ENCODE results near the gene GABRD.
"Not testable (repeated sequence)": the region's sequence is repeated elsewhere in the genome, so short reads cannot be mapped to it uniquely, and the experiment has no call there.

The GABRD gene

GRCh38 chr1:2019172-2019543, at the start of gene GABRD:
Gene GABRD, plus strand, starts transcription at chr1:2019345. Its CDS starts 79 bp downstream, at chr1:2019424.
- DNase-seq (ENCODE audit: low read depth), result no peak

DNA sequence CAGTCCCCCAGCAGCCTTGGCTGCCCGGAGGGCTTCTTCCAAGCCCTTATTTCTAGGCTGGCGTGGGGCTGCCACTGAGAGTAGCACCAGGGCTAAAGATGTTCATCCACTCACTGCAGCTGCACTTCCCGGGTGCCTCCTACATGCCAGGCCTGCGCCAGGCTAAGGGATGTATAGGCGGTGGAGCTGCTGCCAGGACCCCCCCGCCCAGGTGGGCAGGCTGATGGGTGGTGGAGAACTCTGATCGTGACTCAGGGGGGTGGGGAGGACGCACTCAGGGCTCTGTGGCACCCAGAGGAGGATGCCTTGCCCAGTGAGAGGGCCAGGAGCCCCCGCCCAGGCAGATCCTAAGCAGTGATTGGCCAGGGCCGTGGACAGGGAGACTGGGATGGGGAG, 49.6 kb upstream of the GABRD start:
- DNase-seq (ENCODE audit: low read depth), result no peak

DNA sequence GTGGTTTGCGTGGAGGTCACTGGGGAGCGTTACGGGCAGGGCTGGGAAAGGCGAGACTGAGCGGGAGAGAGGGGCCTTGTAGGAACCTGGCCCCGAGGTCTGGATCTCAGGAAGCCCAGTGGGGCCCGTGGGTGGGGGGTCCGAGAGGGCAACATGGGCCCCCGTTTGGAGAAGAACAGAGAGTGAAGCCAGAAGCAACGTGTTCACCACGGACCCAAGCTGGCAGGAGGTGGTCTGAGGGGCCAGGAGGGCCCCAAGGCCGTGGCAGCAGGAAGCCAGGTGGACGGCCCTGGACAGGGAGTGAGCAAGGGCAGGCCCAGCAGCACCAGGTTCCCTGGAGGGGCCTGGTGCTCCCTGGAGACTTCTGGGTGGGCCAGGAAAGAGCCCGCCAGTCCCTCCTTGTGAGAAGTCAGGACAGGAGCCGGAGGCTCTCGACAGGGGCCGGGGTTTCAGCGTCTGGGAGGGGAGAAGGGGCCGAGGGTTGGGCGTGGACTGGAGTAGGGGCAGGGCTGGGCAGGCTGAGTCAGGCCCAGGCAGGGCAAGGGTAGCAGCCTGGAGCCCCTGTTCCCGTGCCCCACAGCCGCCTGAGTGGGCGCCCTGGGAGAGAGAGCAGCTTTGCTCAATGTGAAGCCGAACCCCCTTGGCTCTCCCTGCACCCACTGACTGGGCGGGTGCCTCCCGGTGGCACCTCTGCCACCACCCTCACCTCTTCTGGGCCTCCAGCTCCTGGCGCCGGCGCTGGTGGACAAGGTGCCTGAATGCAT, 49.0 kb upstream of the GABRD start:
- DNase-seq (ENCODE audit: low read depth), result no peak

DNA sequence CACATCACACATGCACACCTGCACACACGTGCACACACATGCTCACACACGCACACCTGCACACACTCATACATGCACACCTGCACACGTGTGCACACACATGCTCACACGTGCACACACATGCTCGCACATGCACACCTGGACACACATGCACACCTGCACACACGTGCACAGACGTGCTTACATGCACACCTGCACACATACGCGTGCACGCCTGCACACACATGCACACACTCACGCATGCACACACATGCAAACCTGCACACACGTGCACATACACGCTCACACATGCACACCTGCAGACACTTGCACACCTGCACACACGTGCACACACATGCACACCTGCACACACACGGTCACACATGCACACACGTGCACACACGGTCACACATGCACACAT, 48.1 kb upstream of the GABRD start:
- DNase-seq (ENCODE audit: low read depth), result no peak

DNA sequence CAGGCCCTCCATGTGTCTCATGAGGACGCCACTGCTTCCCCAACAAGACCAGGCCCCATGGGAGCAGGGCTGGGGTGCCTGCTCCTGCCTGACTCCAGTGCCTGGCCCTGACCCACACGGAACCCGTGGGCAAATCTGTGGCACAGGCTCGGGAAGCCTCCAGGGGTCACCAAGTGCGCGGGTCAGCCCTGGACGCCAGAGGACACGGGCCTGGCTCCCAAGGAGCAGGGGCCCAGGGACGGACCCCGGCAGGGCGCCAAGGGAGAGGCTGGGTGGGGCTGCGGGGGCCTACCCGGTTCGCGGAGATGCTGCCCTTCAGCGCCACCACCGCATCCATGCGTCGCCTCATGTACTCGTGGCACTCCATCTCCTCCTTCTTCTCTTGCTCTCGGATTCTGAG, 47.5 kb upstream of the GABRD start:
- DNase-seq (ENCODE audit: low read depth), result no peak

DNA sequence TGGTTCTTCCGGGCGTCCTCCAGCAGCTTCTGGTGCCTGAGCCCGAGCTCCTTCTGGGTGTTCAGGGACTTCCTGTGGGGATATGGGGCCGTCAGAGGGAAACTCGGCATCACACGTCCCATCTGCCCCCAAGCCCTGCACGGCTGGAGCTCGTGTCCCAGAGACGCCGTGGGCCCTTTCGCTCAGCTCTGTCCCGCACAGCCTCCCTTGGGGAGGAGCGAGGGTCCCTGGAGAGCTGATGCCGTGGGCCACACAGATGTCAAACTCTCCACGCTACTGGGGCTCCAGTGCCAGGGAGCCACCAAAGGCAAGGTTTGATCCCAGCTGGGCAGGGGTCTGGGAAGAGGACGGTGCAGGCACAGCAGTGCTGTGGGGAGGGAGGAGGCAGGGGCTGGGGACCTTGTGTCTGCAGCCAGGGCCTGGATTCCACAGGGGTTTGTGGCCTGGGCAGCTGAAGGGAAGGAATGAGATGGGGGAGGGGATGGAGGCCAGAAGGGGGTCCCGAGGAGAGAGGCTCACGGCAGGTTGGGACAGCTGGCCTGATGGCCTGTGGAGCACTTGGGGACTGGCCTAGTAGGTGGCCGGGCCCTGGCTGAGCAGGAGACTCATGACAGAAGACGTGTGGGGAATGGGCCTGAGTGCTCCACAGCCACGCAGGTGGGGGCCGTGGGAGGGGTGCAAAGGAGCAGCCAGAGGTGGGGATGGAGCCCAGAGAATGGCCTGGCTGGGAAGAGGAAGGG, 46.0 kb upstream of the GABRD start:
- no peak for DNase-seq (ENCODE audit: low read depth)

- no peak for DNase-seq (ENCODE audit: low read depth)
Measured at GRCh38 chr1:1973716-1974642, 45.2 kb upstream of the GABRD start.

DNA sequence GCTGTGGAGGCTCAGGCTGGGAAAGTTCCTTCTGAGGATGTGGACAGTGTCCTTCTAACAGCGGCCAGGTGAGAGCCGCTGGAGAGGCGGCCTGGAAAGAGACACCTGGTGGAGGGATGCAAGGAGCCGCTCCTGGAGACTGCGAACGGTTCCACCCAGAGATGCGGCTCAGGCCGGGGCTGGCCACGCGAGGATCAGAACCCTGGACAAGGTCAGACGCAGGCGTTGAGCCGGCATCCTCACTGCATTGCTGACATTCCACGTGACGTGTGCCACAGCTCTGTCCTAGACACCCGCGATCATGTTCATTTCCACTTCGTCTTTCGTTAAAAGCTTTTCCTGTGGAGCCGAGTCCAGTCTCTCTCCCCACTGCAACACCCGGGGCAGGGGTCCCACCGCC, 44.3 kb upstream of the GABRD start:
- no peak for DNase-seq (ENCODE audit: low read depth)

GRCh38 chr1:1975535-1975934, 43.6 kb upstream of the GABRD start:
- no peak for DNase-seq (ENCODE audit: low read depth)

DNA sequence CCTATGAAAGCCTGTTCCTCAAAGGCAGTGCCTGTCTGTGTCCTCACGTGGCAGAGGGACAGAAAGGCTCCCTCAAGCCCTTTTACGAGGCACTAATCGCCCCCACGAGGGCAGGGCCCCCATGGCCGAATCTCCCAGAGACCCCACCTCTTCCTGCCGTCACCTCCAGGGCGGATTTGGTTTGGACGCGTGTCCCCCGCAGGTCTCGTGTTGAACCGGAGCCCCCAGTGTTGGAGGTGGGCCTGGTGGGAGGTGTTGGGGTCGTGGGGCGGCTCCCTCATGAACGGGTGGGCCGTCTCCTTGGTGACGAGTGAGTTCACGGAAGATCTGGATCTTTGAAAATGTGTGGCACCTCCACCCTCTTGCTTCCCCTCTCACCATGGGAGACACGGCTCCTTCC, 43.1 kb upstream of the GABRD start:
- no peak for DNase-seq (ENCODE audit: low read depth)

GRCh38 chr1:1978108-1978507, 41.0 kb upstream of the GABRD start:
- DNase-seq (ENCODE audit: low read depth), result no peak

- DNase-seq (ENCODE audit: low read depth), result not testable (repeated sequence)
Measured at GRCh38 chr1:1978690-1979481, 40.3 kb upstream of the GABRD start.

DNA sequence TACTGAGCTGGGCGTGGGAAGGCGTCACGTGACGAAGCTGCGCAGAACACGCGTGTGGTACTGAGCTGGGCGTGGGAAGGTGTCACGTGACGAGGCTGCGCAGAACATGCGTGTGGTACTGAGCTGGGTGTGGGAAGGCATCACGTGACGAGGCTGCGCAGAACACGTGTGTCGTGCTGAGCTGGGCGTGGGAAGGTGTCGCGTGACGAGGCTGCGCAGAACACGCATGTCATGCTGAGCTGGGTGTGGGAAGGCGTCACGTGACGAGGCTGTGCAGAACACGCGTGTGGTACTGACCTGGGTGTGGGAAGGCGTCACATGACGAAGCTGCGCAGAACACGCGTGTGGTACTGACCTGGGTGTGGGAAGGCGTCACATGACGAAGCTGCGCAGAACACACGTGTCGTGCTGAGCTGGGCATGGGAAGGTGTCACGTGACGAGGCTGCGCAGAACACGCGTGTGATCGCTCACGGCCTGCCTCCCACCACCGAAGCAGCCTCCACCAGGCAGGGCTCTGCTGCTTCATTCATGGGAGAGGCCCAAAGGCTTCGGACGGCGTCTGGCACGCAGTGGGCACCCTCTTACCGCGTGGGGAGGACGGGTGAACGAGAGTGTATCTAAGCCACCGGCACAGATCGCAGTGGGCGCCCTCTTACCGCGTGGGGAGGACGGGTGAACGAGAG, 39.5 kb upstream of the GABRD start:
- no peak for DNase-seq (ENCODE audit: low read depth)

DNA sequence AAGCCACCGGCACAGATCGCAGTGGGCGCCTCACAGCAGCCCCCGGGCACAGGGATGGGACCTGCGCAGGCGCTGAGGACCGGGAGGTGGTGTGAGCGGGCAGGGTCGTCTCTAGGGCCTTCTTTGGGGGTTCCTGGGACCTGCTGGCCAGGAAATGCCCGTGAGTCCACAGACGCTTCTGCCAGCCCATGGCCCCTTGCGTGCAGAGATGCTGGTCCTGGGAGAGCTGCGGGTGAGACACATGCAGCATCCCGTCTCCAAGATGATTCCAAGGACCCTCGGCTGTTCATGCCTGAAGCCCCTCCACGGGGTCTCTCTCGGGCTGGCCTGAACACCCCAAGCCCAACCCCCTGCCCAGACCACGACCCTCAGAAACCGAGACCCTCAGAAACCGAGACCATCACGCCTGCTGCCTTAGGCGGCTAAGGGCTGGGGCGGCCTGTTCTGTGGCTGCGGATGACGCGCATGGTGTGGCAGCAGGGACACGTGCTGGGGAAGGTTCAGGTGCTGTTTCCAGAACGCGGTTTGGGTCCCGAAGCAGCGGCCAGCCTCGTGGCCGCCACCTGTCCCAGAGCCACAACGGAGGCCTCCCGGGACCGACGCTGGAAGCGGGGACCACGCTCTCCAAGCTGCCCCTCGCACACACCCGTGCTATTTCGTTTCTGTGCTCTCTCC, 38.5 kb upstream of the GABRD start:
- no peak for DNase-seq (ENCODE audit: low read depth)

GRCh38 chr1:1981142-1981500, 38.0 kb upstream of the GABRD start:
- no peak for DNase-seq (ENCODE audit: low read depth)

DNA sequence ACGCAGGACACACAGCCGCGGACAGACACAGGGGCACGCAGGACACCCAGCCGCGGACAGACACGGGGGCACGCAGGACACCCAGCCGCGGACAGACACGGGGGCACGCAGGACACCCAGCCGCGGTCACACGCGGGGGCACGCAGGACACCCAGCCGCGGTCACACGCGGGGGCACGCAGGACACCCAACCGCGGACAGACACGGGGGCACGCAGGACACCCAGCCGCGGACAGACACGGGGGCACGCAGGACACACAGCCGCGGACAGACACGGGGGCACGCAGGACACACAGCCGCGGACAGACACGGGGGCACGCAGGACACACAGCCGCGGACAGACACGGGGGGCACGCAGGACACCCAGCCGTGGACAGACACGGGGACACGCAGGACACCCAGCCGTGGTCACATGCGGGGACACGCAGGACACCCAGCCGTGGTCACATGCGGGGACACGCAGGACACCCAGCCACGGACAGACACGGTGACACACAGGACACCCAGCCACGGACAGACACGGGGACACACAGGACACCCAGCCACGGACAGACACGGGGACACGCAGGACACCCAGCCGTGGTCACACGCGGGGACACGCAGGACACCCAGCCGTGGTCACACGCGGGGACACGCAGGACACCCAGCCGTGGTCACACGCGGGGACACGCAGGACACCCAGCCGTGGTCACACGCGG, 37.4 kb upstream of the GABRD start:
- DNase-seq (ENCODE audit: low read depth), result not testable (repeated sequence)

- no peak for DNase-seq (ENCODE audit: low read depth)
Measured at GRCh38 chr1:1982379-1983232, 36.5 kb upstream of the GABRD start.

DNA sequence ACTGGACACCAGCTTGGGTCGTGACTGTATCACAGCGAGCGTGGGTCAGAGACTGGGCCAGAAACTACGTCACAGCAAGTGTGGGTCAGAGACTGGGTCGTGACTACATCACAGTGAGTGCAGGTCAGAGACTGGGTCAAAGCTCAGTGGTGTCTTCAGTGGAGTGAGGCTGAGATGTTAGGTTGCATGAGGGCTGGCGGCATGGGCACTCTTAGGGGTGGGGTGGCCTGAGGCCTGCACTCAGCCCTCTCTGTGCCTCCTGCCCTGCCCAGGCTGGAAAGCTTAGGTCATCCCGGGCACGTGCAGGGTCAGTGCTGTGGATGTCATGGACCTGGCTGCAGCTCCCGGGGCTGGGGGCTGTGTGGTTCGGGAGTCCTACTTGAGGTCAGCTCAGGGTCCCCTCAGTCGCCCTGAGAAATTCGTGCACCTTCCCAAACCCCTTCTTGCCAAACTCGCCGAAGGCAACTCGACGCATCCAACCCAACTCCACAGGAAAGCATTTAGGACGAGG, 34.5 kb upstream of the GABRD start:
- no peak for DNase-seq (ENCODE audit: low read depth)
